Kidney tubule cell (primary cell): ENCODE data around the gene SLITRK6.
"Not testable (repeated sequence)": the region's sequence is repeated elsewhere in the genome, so short reads cannot be mapped to it uniquely, and the experiment has no call there.

Experiments
- DNase-seq: peaks from one replicate; pipeline ENCODE4 v3.0.0-alpha.2; 2018; ENCODE audit warnings: low spot score

Gene SLITRK6

GRCh38 chr13:85799097-85799582 is at the start of gene SLITRK6:
SLITRK6 (minus strand) TSS chr13:85799419; CDS start chr13:85796508, 2,911 bp downstream.
- DNase-seq: peak; percentile 19

- no peak for DNase-seq
Measured at GRCh38 chr13:85847012-85847411, 47.8 kb upstream of the SLITRK6 start.

GRCh38 chr13:85841427-85841826 is 42.2 kb upstream of the SLITRK6 start:
- DNase-seq: no peak

GRCh38 chr13:85833921-85834320 is 34.7 kb upstream of the SLITRK6 start:
- DNase-seq: no peak

GRCh38 chr13:85828094-85828684 is 29.0 kb upstream of the SLITRK6 start:
- DNase-seq: peak; percentile 23

GRCh38 chr13:85825454-85825853 is 26.2 kb upstream of the SLITRK6 start:
- DNase-seq: no peak

- DNase-seq: no peak
Measured at GRCh38 chr13:85823832-85824231, 24.6 kb upstream of the SLITRK6 start.

GRCh38 chr13:85819513-85819912 is 20.3 kb upstream of the SLITRK6 start:
- no peak for DNase-seq

GRCh38 chr13:85816413-85816812 is 17.2 kb upstream of the SLITRK6 start:
- no peak for DNase-seq

- DNase-seq: no peak
Measured at GRCh38 chr13:85812282-85812681, 13.1 kb upstream of the SLITRK6 start.

- no peak for DNase-seq
Measured at GRCh38 chr13:85808811-85809210, 9.6 kb upstream of the SLITRK6 start.

- peak; percentile 46 for DNase-seq
Measured at GRCh38 chr13:85806553-85807175, 7.4 kb upstream of the SLITRK6 start.

- DNase-seq: no peak
Measured at GRCh38 chr13:85798556-85798955, 663 bp downstream of the SLITRK6 start.

- no peak for DNase-seq
Measured at GRCh38 chr13:85797311-85797710, 1.9 kb downstream of the SLITRK6 start.

- DNase-seq: no peak
Measured at GRCh38 chr13:85785205-85785604, 14.0 kb downstream of the SLITRK6 start.

- no peak for DNase-seq
Measured at GRCh38 chr13:85772367-85772766, 26.9 kb downstream of the SLITRK6 start.

- no peak for DNase-seq
Measured at GRCh38 chr13:85771856-85772255, 27.4 kb downstream of the SLITRK6 start.

GRCh38 chr13:85768946-85769345 is 30.3 kb downstream of the SLITRK6 start:
- DNase-seq: no peak

- no peak for DNase-seq
Measured at GRCh38 chr13:85755123-85755522, 44.1 kb downstream of the SLITRK6 start.

GRCh38 chr13:85743201-85743770 is 55.9 kb downstream of the SLITRK6 start:
- not testable (repeated sequence) for DNase-seq
